Hepatocyte (in vitro differentiated cells): ENCODE results near the gene SOX13. TPM values are rescaled to one million over a fixed set of nuclear protein-coding genes. Genes with fewer than 3 reads are reported as not detected.

Experiments
- DNase-seq: peaks from one replicate; pipeline ENCODE4 v3.0.0-alpha.2; 2016; ENCODE audit warnings: low spot score
- H2AFZ ChIP-seq: fragments of 200-600 bp; sonication (generic); 2 replicates; pipeline ENCODE4 v1.6.0; 2016; ENCODE audit warnings: antibody characterized with exemption, mild to moderate bottlenecking
- H3K27ac ChIP-seq: fragments of 200-600 bp; sonication (generic); 2 replicates; pipeline ENCODE4 v1.5.1; 2016; ENCODE audit warnings: mild to moderate bottlenecking
- H3K27me3 ChIP-seq: fragments of 200-600 bp; sonication (generic); 2 replicates; pipeline ENCODE4 v1.6.1; 2016
- H3K36me3 ChIP-seq: fragments of 200-600 bp; sonication (generic); replicated peaks from 2 replicates; pipeline ENCODE4 v1.5.1; 2016; ENCODE audit warnings: low read depth; ENCODE audit not compliant: insufficient read depth
- H3K4me1 ChIP-seq: fragments of 200-600 bp; sonication (generic); 2 replicates; pipeline ENCODE4 v1.5.1; 2016; ENCODE audit warnings: mild to moderate bottlenecking, moderate library complexity; ENCODE audit not compliant: insufficient read depth
- H3K4me2 ChIP-seq: fragments of 200-600 bp; sonication (generic); 2 replicates; pipeline ENCODE4 v1.6.0; 2016
- H3K4me3 ChIP-seq: fragments of 200-600 bp; sonication (generic); 2 replicates; pipeline ENCODE4 v1.5.1; 2016; ENCODE audit warnings: mild to moderate bottlenecking
- H3K79me2 ChIP-seq: fragments of 200-600 bp; sonication (generic); 2 replicates; pipeline ENCODE4 v1.6.0; 2017; ENCODE audit warnings: mild to moderate bottlenecking
- H3K9me2 ChIP-seq: fragments of 200-600 bp; sonication (generic); replicated peaks from 2 replicates; pipeline ENCODE4 v1.6.0; 2017; ENCODE audit warnings: mild to moderate bottlenecking; ENCODE audit not compliant: insufficient read depth
- H3K9me3 ChIP-seq: fragments of 200-600 bp; sonication (generic); 2 replicates; pipeline ENCODE4 v1.5.1; 2016; ENCODE audit warnings: low read depth, mild to moderate bottlenecking
- H4K20me1 ChIP-seq: fragments of 200-600 bp; sonication (generic); 2 replicates; pipeline ENCODE4 v1.6.0; 2016; ENCODE audit warnings: mild to moderate bottlenecking; ENCODE audit not compliant: insufficient read depth, poor library complexity, severe bottlenecking
- EZH2 ChIP-seq: fragments of 200-600 bp; sonication (generic); IDR thresholded peaks from 2 replicates; pipeline ENCODE4 v1.6.1; 2016; ENCODE audit warnings: antibody characterized with exemption, mild to moderate bottlenecking, borderline replicate concordance
- EZH2phosphoT487 ChIP-seq: fragments of 200-600 bp; sonication (generic); IDR thresholded peaks from one replicate; pipeline ENCODE4 v1.6.1; 2018; ENCODE audit warnings: antibody characterized with exemption, mild to moderate bottlenecking, low read depth, moderate library complexity; ENCODE audit not compliant: unreplicated experiment, severe bottlenecking
- WGBS: methylation state at CpG from one replicate; pipeline ENCODE4 v1.1.6; 2016; ENCODE audit warnings: low lambda C conversion rate; ENCODE audit errors: missing lambda C conversion rate; 5-methylcytosine and 5-hydroxymethylcytosine counted together
- polyA plus RNA-seq: library from polyadenylated mRNA; unstranded; fragments of >200 nt; fragmentation: Nextera tagmentation; extraction: Ambion mirVana; gene quantifications from 2 replicates; pipeline ENCODE4 v1.2.1, GENCODE V29; 2016
- total RNA-seq: library from RNA; depleted of rRNA; stranded (reverse); fragments of >200 nt; gene quantifications from 2 replicates; pipeline ENCODE4 v1.2.3, GENCODE V29; 2014
- TF ChIP-seq, protein P1 (sequence below): fragments of 200-600 bp; sonication (generic); IDR thresholded peaks from 2 replicates; pipeline ENCODE4 v1.5.1; 2016; ENCODE audit warnings: antibody characterized with exemption, mild to moderate bottlenecking; ENCODE audit not compliant: poor library complexity

SOX13 gene
- total and polyA plus RNA-seq, 2 experiments from 2014 or later = 11.9 to 22.3 TPM

GRCh38 chr1:204074274-204075138, 1.6 kb downstream of the SOX13 start:
- Histone ChIP-seq H3K27ac (peak overlapping the region; percentile 90), H3K4me3 (peak overlapping the region; percentile 89), H3K79me2 (peaks cover 56% of the 10 kb centered on the region), H3K27me3 (no peaks in the 10 kb centered on the region), H3K9me2 (no peaks in the 10 kb centered on the region), H3K4me2 (peak overlapping the region; percentile 93), H2AFZ (peak overlapping the region; percentile 96), H3K9me3 (no peaks in the 10 kb centered on the region), H4K20me1 (no peaks in the 10 kb centered on the region), H3K4me1 (peaks cover 34% of the 10 kb centered on the region), H3K36me3 (no peaks in the 10 kb centered on the region)
- DNase-seq = peak; percentile 81
- under 1% methylated on average over 49 of the region's 65 CpGs for WGBS
- TF ChIP-seq, protein P1, sequence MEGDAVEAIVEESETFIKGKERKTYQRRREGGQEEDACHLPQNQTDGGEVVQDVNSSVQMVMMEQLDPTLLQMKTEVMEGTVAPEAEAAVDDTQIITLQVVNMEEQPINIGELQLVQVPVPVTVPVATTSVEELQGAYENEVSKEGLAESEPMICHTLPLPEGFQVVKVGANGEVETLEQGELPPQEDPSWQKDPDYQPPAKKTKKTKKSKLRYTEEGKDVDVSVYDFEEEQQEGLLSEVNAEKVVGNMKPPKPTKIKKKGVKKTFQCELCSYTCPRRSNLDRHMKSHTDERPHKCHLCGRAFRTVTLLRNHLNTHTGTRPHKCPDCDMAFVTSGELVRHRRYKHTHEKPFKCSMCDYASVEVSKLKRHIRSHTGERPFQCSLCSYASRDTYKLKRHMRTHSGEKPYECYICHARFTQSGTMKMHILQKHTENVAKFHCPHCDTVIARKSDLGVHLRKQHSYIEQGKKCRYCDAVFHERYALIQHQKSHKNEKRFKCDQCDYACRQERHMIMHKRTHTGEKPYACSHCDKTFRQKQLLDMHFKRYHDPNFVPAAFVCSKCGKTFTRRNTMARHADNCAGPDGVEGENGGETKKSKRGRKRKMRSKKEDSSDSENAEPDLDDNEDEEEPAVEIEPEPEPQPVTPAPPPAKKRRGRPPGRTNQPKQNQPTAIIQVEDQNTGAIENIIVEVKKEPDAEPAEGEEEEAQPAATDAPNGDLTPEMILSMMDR = no peak
- TF ChIP-seq EZH2phosphoT487 (no peak), EZH2 (no peak)

- peaks cover 62% of the 10 kb centered on the region for H3K79me2 ChIP-seq
- H3K27ac ChIP-seq = peak overlapping the region; percentile 90
- H3K4me3 ChIP-seq = peak overlapping the region; percentile 89
- H3K9me3 ChIP-seq = no peaks in the 10 kb centered on the region
- peak overlapping the region; percentile 96 for H2AFZ ChIP-seq
- WGBS = 6% methylated on average over 29 of the region's 31 CpGs
- H3K27me3 ChIP-seq = no peaks in the 10 kb centered on the region
- H4K20me1 ChIP-seq = no peaks in the 10 kb centered on the region
- H3K9me2 ChIP-seq = no peaks in the 10 kb centered on the region
- H3K4me2 ChIP-seq = peak overlapping the region; percentile 93
- peak; percentile 70 for DNase-seq
- TF ChIP-seq EZH2phosphoT487 (no peak), EZH2 (no peak)
- TF ChIP-seq, protein P1 = no peak
- H3K4me1 ChIP-seq = peaks cover 40% of the 10 kb centered on the region
- no peaks in the 10 kb centered on the region for H3K36me3 ChIP-seq
Observed at GRCh38 chr1:204075139-204075521, 2.2 kb downstream of the SOX13 start.

GRCh38 chr1:204075890-204076846, 3.3 kb downstream of the SOX13 start:
- TF ChIP-seq, protein P1 = no peak
- TF ChIP-seq EZH2 (no peak), EZH2phosphoT487 (no peak)
- peak; percentile 50 for DNase-seq
- Histone ChIP-seq H3K79me2 (peaks cover 70% of the 10 kb centered on the region), H3K27ac (peak overlapping the region; percentile 90), H3K36me3 (no peaks in the 10 kb centered on the region), H3K9me2 (no peaks in the 10 kb centered on the region), H3K4me2 (peak overlapping the region; percentile 93), H3K4me3 (no peak overlapping the region), H3K9me3 (no peaks in the 10 kb centered on the region), H2AFZ (no peak overlapping the region), H3K27me3 (no peaks in the 10 kb centered on the region), H4K20me1 (no peaks in the 10 kb centered on the region), H3K4me1 (peaks cover 42% of the 10 kb centered on the region)
- 86% methylated on average over 4 of the region's 4 CpGs for WGBS
